Brain microvascular endothelial cell (primary cell): ENCODE data around the gene AK2.
A peak's percentile ranks its signal among the peaks of the same experiment; 100 is the strongest.

ENCODE experiments used
- DNase-seq: peaks from one replicate; pipeline ENCODE4 v3.0.0-alpha.2; 2020
- H3K27ac ChIP-seq: fragments of 250-450 bp; sonication (Bioruptor Pico); 2 replicates; pipeline ENCODE4 v1.5.1; 2020; ENCODE audit warnings: mild to moderate bottlenecking, moderate library complexity
- H3K27me3 ChIP-seq: fragments of 250-450 bp; sonication (Bioruptor Pico); replicated peaks from 2 replicates; pipeline ENCODE4 v1.5.1; 2020; ENCODE audit warnings: mild to moderate bottlenecking
- H3K36me3 ChIP-seq: fragments of 250-450 bp; sonication (Bioruptor Pico); replicated peaks from 2 replicates; pipeline ENCODE4 v1.5.1; 2020; ENCODE audit warnings: mild to moderate bottlenecking
- H3K4me3 ChIP-seq: 2 replicates; pipeline ENCODE4 v1.5.1; 2011; ENCODE audit warnings: low read depth, mild to moderate bottlenecking, control low read depth, low read length, moderate library complexity
- in situ Hi-C: cut with HindIII; loops from 2 replicates; pipeline ENCODE4 v1.10.0; 2017; ENCODE audit warnings: low sequenced_read_pairs, low pct_ligation_motif_present
- TF ChIP-seq, protein P1 (sequence below): IDR thresholded peaks from 2 replicates; pipeline ENCODE4 v1.5.1; 2011; ENCODE audit warnings: low read depth, mild to moderate bottlenecking, moderate library complexity, low read length, control low read depth, inconsistent platforms; ENCODE audit errors: missing control alignments

Gene AK2

GRCh38 chr1:33004613-33005012 lies 32.1 kb downstream of the AK2 start:
- Histone ChIP-seq H3K36me3 (peaks cover 9% of the 10 kb centered on the region), H3K27me3 (no peaks in the 10 kb centered on the region), H3K27ac (peak overlapping the region; percentile 74), H3K4me3 (no peak overlapping the region)
- TF ChIP-seq, protein P1, sequence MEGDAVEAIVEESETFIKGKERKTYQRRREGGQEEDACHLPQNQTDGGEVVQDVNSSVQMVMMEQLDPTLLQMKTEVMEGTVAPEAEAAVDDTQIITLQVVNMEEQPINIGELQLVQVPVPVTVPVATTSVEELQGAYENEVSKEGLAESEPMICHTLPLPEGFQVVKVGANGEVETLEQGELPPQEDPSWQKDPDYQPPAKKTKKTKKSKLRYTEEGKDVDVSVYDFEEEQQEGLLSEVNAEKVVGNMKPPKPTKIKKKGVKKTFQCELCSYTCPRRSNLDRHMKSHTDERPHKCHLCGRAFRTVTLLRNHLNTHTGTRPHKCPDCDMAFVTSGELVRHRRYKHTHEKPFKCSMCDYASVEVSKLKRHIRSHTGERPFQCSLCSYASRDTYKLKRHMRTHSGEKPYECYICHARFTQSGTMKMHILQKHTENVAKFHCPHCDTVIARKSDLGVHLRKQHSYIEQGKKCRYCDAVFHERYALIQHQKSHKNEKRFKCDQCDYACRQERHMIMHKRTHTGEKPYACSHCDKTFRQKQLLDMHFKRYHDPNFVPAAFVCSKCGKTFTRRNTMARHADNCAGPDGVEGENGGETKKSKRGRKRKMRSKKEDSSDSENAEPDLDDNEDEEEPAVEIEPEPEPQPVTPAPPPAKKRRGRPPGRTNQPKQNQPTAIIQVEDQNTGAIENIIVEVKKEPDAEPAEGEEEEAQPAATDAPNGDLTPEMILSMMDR, result no peak
- peak; percentile 25 for DNase-seq
- in situ Hi-C loops, result no loop called here

GRCh38 chr1:33003657-33004056 lies 33.0 kb downstream of the AK2 start:
- Histone ChIP-seq H3K27ac (no peak overlapping the region), H3K27me3 (no peaks in the 10 kb centered on the region), H3K36me3 (peaks cover 2% of the 10 kb centered on the region), H3K4me3 (no peak overlapping the region)
- in situ Hi-C loops, result no loop called here
- TF ChIP-seq, protein P1, result no peak
- no peak for DNase-seq

- H3K36me3 ChIP-seq, result no peaks in the 10 kb centered on the region
- no peaks in the 10 kb centered on the region for H3K27me3 ChIP-seq
- DNase-seq, result no peak
- H3K27ac ChIP-seq, result no peak overlapping the region
- TF ChIP-seq, protein P1, result no peak
- in situ Hi-C loops, result no loop called here
- H3K4me3 ChIP-seq, result no peak overlapping the region
These were observed 34.7 kb downstream of the AK2 start for GRCh38 chr1:33002006-33002405.

GRCh38 chr1:33001282-33001681 lies 35.4 kb downstream of the AK2 start:
- Histone ChIP-seq H3K36me3 (no peaks in the 10 kb centered on the region), H3K27me3 (no peaks in the 10 kb centered on the region), H3K27ac (no peak overlapping the region), H3K4me3 (no peak overlapping the region)
- TF ChIP-seq, protein P1, result peak; percentile 58
- in situ Hi-C loops, result no loop called here
- no peak for DNase-seq

DNA sequence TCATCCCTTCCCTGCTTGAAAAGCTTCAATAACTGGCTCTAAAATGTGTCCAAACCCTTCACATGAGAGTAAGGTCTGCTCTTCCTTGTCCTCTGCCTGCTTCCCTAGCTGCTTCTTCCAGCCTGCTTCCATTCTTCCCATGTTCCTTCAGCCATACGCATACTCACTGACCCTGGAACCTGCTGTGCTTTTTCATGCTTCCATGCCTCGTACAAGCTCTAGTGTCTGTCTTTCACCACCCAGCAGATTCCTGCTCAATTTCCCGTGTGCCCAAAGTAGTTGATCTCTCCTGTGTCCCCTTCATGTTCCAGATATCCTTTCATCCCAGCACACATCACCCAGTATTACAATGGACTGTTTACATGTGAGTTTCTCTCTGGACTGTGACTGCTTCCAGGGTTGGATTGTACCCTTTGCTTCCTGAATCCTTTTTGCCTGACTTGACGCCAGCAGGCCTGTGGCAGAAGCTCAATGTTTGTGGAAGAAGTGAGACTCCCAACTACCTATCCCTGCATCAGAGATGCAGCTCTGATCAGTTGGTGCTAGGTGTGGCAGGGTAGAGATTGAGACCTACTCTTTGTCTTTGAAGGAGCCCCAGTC lies 36.2 kb downstream of the AK2 start:
- H3K27me3 ChIP-seq, result no peaks in the 10 kb centered on the region
- no peak overlapping the region for H3K4me3 ChIP-seq
- no peak for DNase-seq
- TF ChIP-seq, protein P1, result no peak
- in situ Hi-C loops, result no loop called here
- no peaks in the 10 kb centered on the region for H3K36me3 ChIP-seq
- H3K27ac ChIP-seq, result no peak overlapping the region

- no peak for DNase-seq
- no peak overlapping the region for H3K27ac ChIP-seq
- TF ChIP-seq, protein P1, result no peak
These were observed 37.7 kb downstream of the AK2 start for GRCh38 chr1:32998997-32999396.

More at GRCh38 chr1:32998997-32999396, 37.7 kb downstream of the AK2 start:
- Histone ChIP-seq H3K27me3 (no peaks in the 10 kb centered on the region), H3K4me3 (no peak overlapping the region), H3K36me3 (no peaks in the 10 kb centered on the region)
- in situ Hi-C loops, result no loop called here
